H1 (cell line): ENCODE data around the gene SRSF12. TPM values are rescaled to one million over a fixed set of nuclear protein-coding genes. Genes with fewer than 3 reads are reported as not detected.

ENCODE experiments used
- BACH1 ChIP-seq: IDR thresholded peaks from 2 replicates; pipeline ENCODE4 v1.6.1; 2012; ENCODE audit warnings: low read length, improper control_type of control experiment
- CREB1 ChIP-seq: IDR thresholded peaks from 2 replicates; pipeline ENCODE4 v1.6.1; 2012; ENCODE audit warnings: inconsistent platforms
- HDAC6 ChIP-seq: IDR thresholded peaks from one replicate; pipeline ENCODE4 v1.7.1; 2012; ENCODE audit warnings: low read depth, mild to moderate bottlenecking, inconsistent platforms, low read length, moderate library complexity
- RNF2 ChIP-seq: fragments of 200-900, 300-1000 bp; sonication (generic); IDR thresholded peaks from 2 replicates; pipeline ENCODE4 v1.7.1; 2016; ENCODE audit warnings: borderline replicate concordance, low read depth, mild to moderate bottlenecking, antibody characterized with exemption, low read length; ENCODE audit not compliant: poor library complexity, severe bottlenecking; ENCODE audit errors: missing control alignments
- SRF ChIP-seq: IDR thresholded peaks from 2 replicates; pipeline ENCODE4 v1.6.1; 2011; ENCODE audit warnings: mild to moderate bottlenecking, low read depth, low read length, moderate library complexity
- ZNF274 ChIP-seq: IDR thresholded peaks from 2 replicates; pipeline ENCODE4 v1.7.0; 2012; ENCODE audit warnings: low read length, borderline replicate concordance; ENCODE audit errors: extremely low read depth
- polyA plus RNA-seq, 7 experiments: library from polyadenylated mRNA; depleted of rRNA in 3 of 7; stranded (reverse) in 5 of 7; unstranded in 2 of 7; fragments of >200 nt in 5 of 7; fragments of 200-250 nt in 2 of 7; gene quantifications; 1 replicate in 5 of 7; 2 replicates in 1 of 7; 4 replicates in 1 of 7; pipeline versions ENCODE4 v1.2.1 to v1.2.3, GENCODE V29; 2011 to 2013; ENCODE audit warnings: missing spikeins in 2 of 7, mixed read lengths in 2 of 7
- total RNA-seq: library from RNA; stranded (reverse); fragmentation: NEBNext Ultra II Directional; extraction: Animal tissue kit (Norgen Biotek cat#: 25700); gene quantifications from 2 replicates; pipeline ENCODE4 v1.2.1, GENCODE V29; 2021

SRSF12 gene
- total and polyA plus RNA-seq, 2 of the 8 experiments (the other 6 are each of a cell fraction or from before 2014, with no cell fraction given), result 2.6 to 4.2 TPM

DNA sequence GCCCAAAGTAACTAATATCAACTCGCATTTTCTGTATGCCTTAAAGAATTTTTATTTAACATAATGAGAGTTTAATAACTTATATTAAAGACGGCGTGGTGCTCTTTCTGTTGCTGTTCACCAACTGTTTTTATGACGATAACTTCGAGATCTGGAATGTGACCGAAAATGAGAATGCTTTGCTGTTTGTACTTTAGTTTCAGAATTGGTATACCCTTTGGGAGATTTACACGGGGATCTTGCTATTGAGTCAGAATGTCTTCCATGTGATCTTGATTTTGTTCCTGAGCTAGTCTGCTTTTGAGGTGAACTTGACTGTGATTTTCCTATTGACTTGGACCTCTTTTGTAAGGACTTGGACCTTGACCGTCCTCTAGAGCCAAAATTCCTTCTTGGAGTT, 19.4 kb downstream of the SRSF12 start (continued):
- TF ChIP-seq RNF2 (no peak), ZNF274 (no peak), BACH1 (no peak), SRF (no peak), HDAC6 (no peak), CREB1 (no peak)
